OCI-LY3 (cell line): ENCODE results near the gene LGALS7B.
"Not testable (repeated sequence)": the region's sequence is repeated elsewhere in the genome, so short reads cannot be mapped to it uniquely, and the experiment has no call there.

ENCODE experiments used
- H2AFZ ChIP-seq: fragments of 200-600, 300-600 bp; shearing (Covaris generic); 2 replicates; pipeline ENCODE4 v1.6.0; 2014; ENCODE audit warnings: antibody characterized with exemption, low read depth, low read length
- H3K27ac ChIP-seq: fragments of 200-600, 300-600 bp; sonication (generic); 2 replicates; pipeline ENCODE4 v1.5.1; 2014; ENCODE audit warnings: mild to moderate bottlenecking, low read length, moderate library complexity, mixed read lengths
- H3K27me3 ChIP-seq: fragments of 200-600, 300-600 bp; sonication (generic); 2 replicates; pipeline ENCODE4 v1.6.1; 2014; ENCODE audit warnings: low read depth, low read length, mixed read lengths
- H3K36me3 ChIP-seq: fragments of 200-600, 300-600 bp; sonication (generic); replicated peaks from 2 replicates; pipeline ENCODE3; 2014; ENCODE audit warnings: low read depth, low read length, mixed read lengths
- H3K4me1 ChIP-seq: fragments of 300-600, 200-600 bp; sonication (generic); 2 replicates; pipeline ENCODE4 v1.6.1; 2014; ENCODE audit warnings: low read length, mixed read lengths
- H3K4me2 ChIP-seq: fragments of 200-600, 300-600 bp; sonication (generic); 2 replicates; pipeline ENCODE4 v1.6.1; 2014; ENCODE audit warnings: low read length, mixed read lengths
- H3K4me3 ChIP-seq: fragments of 300-600, 200-600 bp; sonication (generic); 2 replicates; pipeline ENCODE4 v1.5.1; 2014; ENCODE audit warnings: antibody characterized with exemption, mild to moderate bottlenecking, low read length, moderate library complexity
- H3K79me2 ChIP-seq: fragments of 300-600, 200-600 bp; shearing (Covaris generic); 2 replicates; pipeline ENCODE4 v1.6.1; 2014; ENCODE audit warnings: mild to moderate bottlenecking, low read length, mixed read lengths
- H3K9ac ChIP-seq: fragments of 300-600, 200-600 bp; shearing (Covaris generic); 2 replicates; pipeline ENCODE4 v1.6.0; 2014; ENCODE audit warnings: mild to moderate bottlenecking, low read length, moderate library complexity
- H3K9me3 ChIP-seq: fragments of 200-600, 300-600 bp; shearing (Covaris generic); 2 replicates; pipeline ENCODE4 v1.6.1; 2014; ENCODE audit warnings: low read length, mixed read lengths; ENCODE audit not compliant: insufficient read depth
- H4K20me1 ChIP-seq: fragments of 200-600, 300-600 bp; sonication (generic); 2 replicates; pipeline ENCODE4 v1.6.1; 2016; ENCODE audit warnings: low read length, mixed read lengths; ENCODE audit not compliant: insufficient read depth
- CTCF ChIP-seq: fragments of 200-600, 300-600 bp; sonication (generic); IDR thresholded peaks from 2 replicates; pipeline ENCODE4 v1.5.1; 2014; ENCODE audit warnings: antibody characterized with exemption, low read length, low read depth
- EZH2phosphoT487 ChIP-seq: fragments of 200-600 bp; shearing (Covaris generic); IDR thresholded peaks from 2 replicates; pipeline ENCODE4 v1.6.1; 2018; ENCODE audit warnings: antibody characterized with exemption, mixed run types, low read depth

The LGALS7B gene

GRCh38 chr19:38744298-38744681, 44.7 kb upstream of the LGALS7B start, which contains the start of gene CAPN12:
Gene CAPN12 (minus strand): TSS chr19:38744474. CDS start chr19:38744165, 309 bp downstream.
- Histone ChIP-seq H3K27ac (no peak within 1 kb of the TSS), H3K79me2 (no peaks in the 10 kb centered on the region), H2AFZ (no peak within 1 kb of the TSS), H4K20me1 (no peaks in the 10 kb centered on the region), H3K4me1 (no peaks in the 10 kb centered on the region), H3K9me3 (no peaks in the 10 kb centered on the region), H3K36me3 (no peaks in the 10 kb centered on the region), H3K27me3 (no peaks in the 10 kb centered on the region), H3K4me3 (no peak within 1 kb of the TSS), H3K9ac (no peak within 1 kb of the TSS), H3K4me2 (no peak within 1 kb of the TSS)
- TF ChIP-seq EZH2phosphoT487 = no peak
- TF ChIP-seq CTCF = no peak

GRCh38 chr19:38744874-38745273, 44.1 kb upstream of the LGALS7B start:
- Histone ChIP-seq H3K9me3 (no peaks in the 10 kb centered on the region), H3K79me2 (no peaks in the 10 kb centered on the region), H3K9ac (no peak overlapping the region), H3K27me3 (peaks cover under 1% of the 10 kb centered on the region; the same call in 1 of the 2 replicates), H3K4me2 (no peak overlapping the region), H4K20me1 (no peaks in the 10 kb centered on the region), H3K4me3 (no peak overlapping the region), H3K27ac (no peak overlapping the region), H3K36me3 (no peaks in the 10 kb centered on the region), H3K4me1 (no peaks in the 10 kb centered on the region), H2AFZ (no peak overlapping the region)
- TF ChIP-seq CTCF (no peak), EZH2phosphoT487 (no peak)

DNA sequence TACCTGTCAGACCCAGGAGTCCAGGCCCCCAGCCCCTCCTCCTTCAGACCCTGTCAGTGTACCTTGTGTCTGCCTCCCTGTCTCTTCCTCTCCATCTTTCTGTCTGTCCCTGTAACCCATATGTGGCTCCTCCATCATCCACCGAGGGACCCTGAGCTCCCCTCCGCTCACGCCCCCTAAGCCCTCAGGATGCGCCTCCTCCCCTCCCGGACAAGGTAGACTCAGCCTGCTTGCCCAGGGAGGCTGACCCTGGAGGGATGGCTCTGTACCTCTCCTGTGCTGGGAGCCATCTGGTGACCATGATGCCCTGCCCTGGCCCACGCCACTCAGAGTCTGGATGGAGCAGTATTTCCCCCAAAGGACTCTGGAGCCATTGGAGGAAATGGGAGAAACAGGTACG, 43.7 kb upstream of the LGALS7B start:
- no peaks in the 10 kb centered on the region for H3K36me3 ChIP-seq
- H3K79me2 ChIP-seq = no peaks in the 10 kb centered on the region
- no peak for TF ChIP-seq CTCF
- no peaks in the 10 kb centered on the region for H3K4me1 ChIP-seq
- H3K9me3 ChIP-seq = no peaks in the 10 kb centered on the region
- H3K27ac ChIP-seq = no peak overlapping the region
- no peak overlapping the region for H3K4me2 ChIP-seq
- no peak overlapping the region for H3K9ac ChIP-seq
- H4K20me1 ChIP-seq = no peaks in the 10 kb centered on the region
- H3K27me3 ChIP-seq = peaks cover 5% of the 10 kb centered on the region
- H2AFZ ChIP-seq = no peak overlapping the region
- no peak overlapping the region for H3K4me3 ChIP-seq

- not testable (repeated sequence) for H3K9ac ChIP-seq, H3K27me3 ChIP-seq, H3K79me2 ChIP-seq, H3K4me3 ChIP-seq, H2AFZ ChIP-seq, H3K4me1 ChIP-seq, H4K20me1 ChIP-seq, H3K4me2 ChIP-seq, H3K9me3 ChIP-seq, H3K27ac ChIP-seq, H3K36me3 ChIP-seq
Observed at GRCh38 chr19:38753783-38754182, 35.2 kb upstream of the LGALS7B start.

GRCh38 chr19:38754196-38754595, 34.8 kb upstream of the LGALS7B start:
- H3K9ac ChIP-seq, H3K79me2 ChIP-seq, H3K4me3 ChIP-seq, H3K4me1 ChIP-seq, H3K9me3 ChIP-seq, H4K20me1 ChIP-seq, H3K27me3 ChIP-seq, H3K36me3 ChIP-seq, H3K27ac ChIP-seq, H3K4me2 ChIP-seq, H2AFZ ChIP-seq: not testable (repeated sequence)
